Stimulated activated CD8-positive, alpha-beta memory T cell treated with anti-CD3 and anti-CD28 coated beads, Interleukin-12 subunit alpha, Interleukin-12 subunit beta, amount 100 ng/mL, for 1 hour (primary cell): ENCODE results near the gene TRIM15.

ENCODE experiments used
- DNase-seq: peaks from one replicate; pipeline ENCODE4 v3.0.0-alpha.2; 2020; ENCODE audit warnings: low read depth

Gene TRIM15

DNA sequence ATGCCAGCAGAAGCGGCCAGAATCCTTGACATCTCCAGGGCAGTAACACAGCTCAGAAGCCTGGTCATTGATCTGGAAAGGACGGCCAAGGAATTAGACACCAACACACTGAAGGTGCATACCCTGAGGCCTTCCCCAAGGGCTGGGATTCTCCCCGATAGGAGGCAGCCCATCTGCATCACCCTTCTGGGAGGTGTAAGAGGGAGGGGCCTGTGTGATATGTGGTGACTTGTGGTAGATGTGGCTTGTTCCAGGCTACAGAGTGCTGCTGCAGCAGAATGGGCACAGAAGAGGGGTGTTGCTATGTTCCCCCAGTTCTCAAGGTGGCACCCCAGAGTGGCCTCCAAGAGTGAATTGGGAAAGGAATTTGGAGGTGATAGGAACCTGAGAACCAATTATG, 16.2 kb upstream of the TRIM15 start:
- no peak for DNase-seq

- DNase-seq: no peak
Measured at GRCh38 chr6:30149234-30149633, 14.1 kb upstream of the TRIM15 start.

- no peak for DNase-seq
Measured at GRCh38 chr6:30149858-30150550, 13.3 kb upstream of the TRIM15 start.

- no peak for DNase-seq
Measured at GRCh38 chr6:30150671-30151395, 12.5 kb upstream of the TRIM15 start.

DNA sequence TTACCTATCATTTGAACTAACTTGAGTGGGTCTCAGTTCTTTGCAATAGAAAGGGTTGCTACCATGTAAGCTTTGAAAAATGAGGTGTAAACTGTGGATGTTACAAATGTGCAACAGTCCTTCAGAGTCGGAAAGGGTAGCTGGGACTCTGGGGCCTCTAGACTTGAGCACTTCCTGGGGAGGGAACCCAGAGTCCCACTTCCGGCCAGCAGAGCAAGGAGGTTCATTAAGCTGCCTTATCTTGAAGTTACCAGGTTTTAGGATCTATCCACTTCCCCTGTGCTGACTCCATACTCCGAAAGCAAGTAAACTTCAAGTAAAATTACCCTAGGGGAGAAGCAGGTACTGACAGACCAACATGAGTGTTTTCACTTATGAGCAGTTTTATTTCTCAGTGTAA, 11.8 kb upstream of the TRIM15 start:
- no peak for DNase-seq

DNA sequence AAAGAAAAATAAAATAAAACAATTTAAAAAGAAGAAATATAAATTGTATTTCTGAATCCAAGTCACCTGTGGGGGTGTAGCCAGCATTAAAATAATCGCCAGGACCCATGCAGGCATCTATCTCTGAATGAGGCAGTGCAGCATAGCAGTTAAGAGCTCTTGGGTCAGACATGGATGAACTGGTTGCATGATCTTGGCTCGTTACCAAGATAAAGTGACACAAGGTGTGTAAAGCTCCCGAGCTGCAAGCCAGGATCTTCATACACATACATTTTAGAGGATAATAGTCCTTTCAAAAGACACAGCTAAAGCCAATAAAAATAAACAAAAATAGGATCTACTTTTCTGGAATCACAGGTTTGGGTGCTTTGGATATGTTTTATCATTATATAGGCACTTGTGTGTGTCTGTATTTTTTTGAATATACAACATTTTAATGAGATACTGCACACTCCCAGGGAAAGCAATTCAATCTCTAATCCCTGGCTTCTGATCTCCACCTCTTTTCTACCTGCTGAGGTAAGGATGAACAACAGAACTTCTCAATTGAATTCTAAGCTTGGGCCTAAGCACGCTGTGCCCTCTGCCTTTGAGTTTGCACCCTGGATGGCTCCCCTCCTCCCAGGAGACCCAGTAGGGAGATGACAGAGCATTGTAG, 11.2 kb upstream of the TRIM15 start:
- no peak for DNase-seq

GRCh38 chr6:30152910-30153610, 10.3 kb upstream of the TRIM15 start:
- no peak for DNase-seq

DNA sequence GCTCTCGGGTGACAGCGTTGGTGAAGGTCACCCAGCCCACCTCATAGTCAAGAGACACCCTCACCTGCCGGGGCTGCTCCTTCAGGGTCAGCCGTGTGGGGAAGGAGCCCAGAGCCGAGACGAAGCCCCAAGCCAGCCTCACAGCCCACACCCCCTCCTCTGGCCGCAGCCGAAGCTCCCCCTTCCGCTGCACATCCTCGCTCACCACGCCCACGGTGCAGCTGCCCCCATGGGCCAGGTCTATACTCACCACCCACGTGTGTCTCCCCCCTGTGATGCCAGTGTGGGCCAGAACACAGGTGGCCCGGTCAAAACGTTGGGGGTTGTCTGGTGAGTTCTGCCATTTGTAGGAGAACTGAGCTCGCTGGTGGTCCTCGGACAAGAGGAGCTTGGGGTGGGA, 9.3 kb upstream of the TRIM15 start:
- DNase-seq: no peak

DNA sequence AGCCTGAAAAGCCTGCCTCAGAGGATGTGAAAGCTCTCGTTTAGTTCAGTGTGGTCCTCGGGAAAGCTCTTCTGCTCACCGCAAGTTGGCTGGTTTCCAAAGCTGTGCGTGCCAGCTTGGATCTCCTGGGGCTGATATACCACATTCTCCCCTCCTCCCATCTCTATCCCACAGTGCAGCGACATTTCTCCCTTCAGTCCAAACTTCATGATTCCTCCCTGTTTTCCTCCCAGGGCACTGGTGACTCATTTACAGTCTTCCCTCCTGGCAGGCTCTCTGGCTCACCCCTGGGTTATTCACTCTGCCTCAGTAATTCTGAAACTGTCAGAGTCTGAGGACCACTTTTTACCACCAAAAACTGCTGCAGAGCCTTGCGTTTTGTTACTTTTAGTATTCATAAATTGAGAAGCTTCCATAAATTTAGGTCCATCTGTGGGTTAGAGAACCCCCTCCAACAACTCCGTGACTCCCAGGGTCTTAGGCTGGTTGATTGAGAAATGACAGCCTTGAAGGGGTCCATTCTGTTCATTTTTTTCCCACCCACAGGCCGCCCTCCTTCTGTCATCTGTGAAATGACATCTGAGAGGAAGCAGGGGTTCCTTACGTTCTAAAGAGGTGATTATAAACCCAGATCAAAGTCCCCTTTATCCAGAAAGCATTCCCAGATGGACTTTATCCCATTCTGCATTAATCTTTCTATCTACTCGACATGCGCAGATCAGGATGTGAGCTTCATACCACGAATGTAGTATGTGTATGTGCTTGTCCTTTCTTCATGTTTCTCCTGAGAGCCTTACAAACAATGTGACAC, 8.4 kb upstream of the TRIM15 start:
- DNase-seq: no peak

- no peak for DNase-seq
Measured at GRCh38 chr6:30155520-30156261, 7.7 kb upstream of the TRIM15 start.

- no peak for DNase-seq
Measured at GRCh38 chr6:30156262-30156599, 7.1 kb upstream of the TRIM15 start.

DNA sequence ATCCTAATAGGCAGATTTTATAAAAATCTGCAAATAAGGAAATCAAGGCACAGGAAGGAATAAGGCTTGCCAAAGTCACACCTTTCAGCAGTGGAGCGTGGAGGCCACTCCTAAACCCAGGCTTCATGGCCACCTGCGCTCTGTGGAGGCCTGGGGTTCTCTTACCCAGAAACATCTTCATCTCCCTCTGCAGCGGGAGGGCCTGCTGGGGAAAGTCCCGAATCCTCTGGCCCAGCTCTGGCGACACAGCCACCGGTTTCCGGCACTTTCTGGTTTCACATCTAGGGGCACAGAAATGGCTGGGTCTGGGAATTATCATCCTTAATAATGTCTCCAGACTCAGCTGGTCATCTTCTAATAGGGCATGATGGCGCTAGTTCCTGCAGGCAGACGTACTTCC, 6.6 kb upstream of the TRIM15 start:
- no peak for DNase-seq

- DNase-seq: no peak
Measured at GRCh38 chr6:30157581-30157980, 5.8 kb upstream of the TRIM15 start.

GRCh38 chr6:30157999-30158398, 5.3 kb upstream of the TRIM15 start:
- DNase-seq: no peak

DNA sequence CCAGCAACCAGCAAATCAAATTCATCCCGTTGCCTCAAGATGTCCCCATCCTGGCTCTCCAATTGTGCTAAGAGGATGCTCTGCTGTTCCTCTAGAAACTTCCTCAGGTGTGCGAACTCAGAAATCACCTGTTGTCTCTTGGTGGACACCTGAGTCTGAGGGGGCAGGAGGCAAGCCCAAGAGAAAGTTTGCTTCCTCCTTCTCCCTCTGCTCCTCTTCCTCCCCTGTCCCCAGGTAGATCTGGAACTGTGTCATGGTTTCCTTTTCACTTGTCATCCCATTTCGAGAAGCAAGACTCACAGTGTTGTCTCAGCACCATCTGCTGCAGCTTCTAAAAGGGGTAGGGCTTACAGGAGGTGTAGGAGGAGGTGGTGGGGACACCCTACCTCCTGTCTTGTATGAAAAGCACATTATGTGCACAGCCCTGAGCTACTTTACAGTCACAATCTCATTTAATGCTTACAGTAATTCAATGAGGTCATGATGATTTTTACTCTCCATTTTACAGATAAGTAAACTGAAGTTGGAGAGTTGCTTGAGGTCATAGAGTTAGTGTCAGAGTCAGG, 4.8 kb upstream of the TRIM15 start:
- DNase-seq: no peak

- no peak for DNase-seq
Measured at GRCh38 chr6:30160008-30160784, 3.1 kb upstream of the TRIM15 start.

- no peak for DNase-seq
Measured at GRCh38 chr6:30160785-30161531, 2.4 kb upstream of the TRIM15 start, which contains the start of gene TRIM10. Gene TRIM10, minus strand, starts transcription at chr6:30161211. Its CDS starts 353 bp downstream, at chr6:30160858.

DNA sequence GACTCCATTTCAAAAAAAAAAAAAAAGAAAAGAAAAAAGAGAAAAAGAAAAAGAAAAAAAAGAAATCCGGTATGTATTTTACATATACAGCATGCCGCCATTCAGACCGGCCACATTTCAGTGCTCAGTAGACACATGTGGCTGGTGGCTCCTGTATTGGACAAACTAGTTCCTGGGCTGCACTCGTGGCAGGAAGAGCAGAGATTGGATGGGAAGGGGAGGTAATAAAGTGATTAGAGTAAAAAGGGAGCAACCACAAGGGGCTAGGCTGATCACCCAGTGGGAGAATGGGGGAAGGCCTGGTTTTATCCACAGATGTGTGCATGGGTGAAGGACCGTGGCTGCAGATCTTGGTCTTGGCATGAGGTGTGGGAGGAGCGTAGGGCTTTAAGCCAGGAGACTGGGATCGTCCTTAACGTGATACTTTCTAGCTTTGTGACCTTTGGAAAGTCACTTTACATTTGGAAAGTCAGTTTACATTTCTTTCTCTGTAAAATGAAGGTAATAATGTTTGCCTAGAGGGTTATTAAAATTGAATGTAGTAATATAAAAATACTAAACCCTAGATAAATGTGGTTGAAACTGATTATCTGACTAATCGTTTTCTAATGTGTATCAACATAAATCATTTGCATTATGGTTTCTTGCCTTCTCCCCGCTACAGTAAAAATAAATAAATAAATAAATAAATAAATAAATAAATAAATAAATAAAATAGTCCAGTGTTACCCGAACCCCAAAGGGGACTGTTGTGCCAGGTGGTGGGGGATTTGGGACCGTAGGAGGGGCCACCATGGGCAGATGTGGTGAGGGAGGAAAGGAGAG, 869 bp upstream of the TRIM15 start:
- DNase-seq: no peak
